ENCODE measurements around the gene DPM3.

DNA sequence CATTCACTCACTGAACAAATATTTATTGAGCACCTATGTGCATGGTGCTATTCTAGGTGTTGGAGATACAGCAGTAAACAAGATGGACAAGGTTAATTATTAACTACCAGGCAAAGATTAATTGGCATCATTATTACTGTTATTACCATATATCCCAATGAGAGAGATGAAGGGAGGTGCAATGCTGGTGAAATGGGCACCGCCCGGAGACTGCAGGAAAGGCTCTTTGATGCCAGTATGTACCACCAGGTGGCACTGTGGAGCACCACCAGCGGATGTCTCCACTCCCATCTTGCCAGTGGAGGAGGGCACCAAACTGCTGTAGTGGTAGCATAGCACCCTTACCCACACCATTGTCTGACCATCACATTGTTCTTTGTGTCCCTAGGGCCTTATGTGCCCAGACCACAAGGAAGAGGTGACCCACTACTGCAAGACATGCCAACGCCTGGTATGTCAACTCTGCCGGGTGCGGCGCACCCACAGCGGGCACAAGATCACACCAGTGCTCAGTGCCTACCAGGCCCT, 36.3 kb upstream of the DPM3 start:
- no peak for TF ChIP-seq ZNF10 (tag by site-specific recombination; IDR thresholded peaks at IDR 0.05)
- TF ChIP-seq, protein P1, sequence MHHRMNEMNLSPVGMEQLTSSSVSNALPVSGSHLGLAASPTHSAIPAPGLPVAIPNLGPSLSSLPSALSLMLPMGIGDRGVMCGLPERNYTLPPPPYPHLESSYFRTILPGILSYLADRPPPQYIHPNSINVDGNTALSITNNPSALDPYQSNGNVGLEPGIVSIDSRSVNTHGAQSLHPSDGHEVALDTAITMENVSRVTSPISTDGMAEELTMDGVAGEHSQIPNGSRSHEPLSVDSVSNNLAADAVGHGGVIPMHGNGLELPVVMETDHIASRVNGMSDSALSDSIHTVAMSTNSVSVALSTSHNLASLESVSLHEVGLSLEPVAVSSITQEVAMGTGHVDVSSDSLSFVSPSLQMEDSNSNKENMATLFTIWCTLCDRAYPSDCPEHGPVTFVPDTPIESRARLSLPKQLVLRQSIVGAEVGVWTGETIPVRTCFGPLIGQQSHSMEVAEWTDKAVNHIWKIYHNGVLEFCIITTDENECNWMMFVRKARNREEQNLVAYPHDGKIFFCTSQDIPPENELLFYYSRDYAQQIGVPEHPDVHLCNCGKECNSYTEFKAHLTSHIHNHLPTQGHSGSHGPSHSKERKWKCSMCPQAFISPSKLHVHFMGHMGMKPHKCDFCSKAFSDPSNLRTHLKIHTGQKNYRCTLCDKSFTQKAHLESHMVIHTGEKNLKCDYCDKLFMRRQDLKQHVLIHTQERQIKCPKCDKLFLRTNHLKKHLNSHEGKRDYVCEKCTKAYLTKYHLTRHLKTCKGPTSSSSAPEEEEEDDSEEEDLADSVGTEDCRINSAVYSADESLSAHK (tag by site-specific recombination; IDR thresholded peaks at IDR 0.05), result no peak
